Fibroblast of peridontal ligament (primary cell): Measurements from ENCODE around the gene NRCAM.
"Not testable (repeated sequence)": the region's sequence is repeated elsewhere in the genome, so short reads cannot be mapped to it uniquely, and the experiment has no call there.

Source experiments
- DNase-seq: peaks from one replicate; pipeline ENCODE4 v3.0.0-alpha.2; 2010; ENCODE audit errors: extremely low read depth

Gene NRCAM

GRCh38 chr7:108340856-108341411 is 115.3 kb downstream of the NRCAM start:
- DNase-seq = no peak

DNA sequence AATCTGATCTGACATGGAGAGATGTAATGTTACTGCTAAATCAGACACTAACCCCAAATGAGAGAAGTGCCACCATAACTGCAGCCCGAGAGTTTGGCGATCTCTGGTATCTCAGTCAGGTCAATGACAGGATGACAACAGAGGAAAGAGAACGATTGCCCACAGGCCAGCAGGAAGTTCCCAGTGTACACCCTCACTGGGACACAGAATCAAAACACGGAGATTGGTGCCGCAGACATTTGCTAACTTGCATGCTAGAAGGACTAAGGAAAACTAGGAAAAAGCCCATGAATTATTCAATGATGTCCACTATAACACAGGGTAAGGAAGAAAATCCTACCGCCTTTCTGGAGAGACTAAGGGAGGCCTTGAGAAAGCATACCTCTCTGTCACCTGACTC is 115.8 kb downstream of the NRCAM start:
- not testable (repeated sequence) for DNase-seq

- no peak for DNase-seq
Measured at GRCh38 chr7:108335269-108335918, 120.8 kb downstream of the NRCAM start.

DNA sequence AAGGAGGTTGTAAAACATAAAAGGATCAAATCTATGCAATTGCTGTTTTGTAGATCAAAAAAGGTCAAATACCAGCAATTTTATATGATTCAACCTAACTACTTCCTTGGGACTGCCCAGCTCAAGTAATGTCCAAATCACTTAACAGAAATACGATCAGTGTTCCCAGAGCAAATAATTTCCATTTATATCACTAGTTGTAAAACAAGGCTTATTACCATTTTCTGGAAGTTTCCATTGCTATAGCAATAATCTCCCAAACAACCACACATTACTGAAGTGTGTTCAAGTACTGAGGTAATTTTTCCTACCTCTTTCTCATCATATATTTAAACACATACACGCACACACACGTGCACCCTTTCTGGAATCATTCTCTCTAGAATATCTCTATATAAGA is 123.3 kb downstream of the NRCAM start:
- DNase-seq = no peak

GRCh38 chr7:108331971-108332370 is 124.3 kb downstream of the NRCAM start:
- no peak for DNase-seq

DNA sequence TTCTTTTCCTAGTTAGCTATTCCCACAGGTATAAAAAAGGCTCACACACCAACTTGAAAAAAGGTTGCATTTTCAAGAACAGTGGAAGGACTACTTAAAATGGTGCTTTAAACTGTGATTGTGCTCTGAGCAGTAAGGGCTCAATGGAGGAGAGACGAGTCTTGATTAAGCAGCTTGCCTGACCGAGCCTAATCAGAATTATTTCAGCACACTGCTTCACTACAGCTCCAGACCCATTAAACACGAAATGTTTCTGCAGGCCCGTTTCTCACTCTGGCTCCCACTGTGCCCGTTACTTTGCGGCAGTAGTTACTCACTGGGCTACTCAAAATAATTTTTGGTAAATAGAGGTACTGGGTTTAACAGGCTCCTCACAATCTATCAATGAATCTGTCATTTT is 126.0 kb downstream of the NRCAM start:
- no peak for DNase-seq

DNA sequence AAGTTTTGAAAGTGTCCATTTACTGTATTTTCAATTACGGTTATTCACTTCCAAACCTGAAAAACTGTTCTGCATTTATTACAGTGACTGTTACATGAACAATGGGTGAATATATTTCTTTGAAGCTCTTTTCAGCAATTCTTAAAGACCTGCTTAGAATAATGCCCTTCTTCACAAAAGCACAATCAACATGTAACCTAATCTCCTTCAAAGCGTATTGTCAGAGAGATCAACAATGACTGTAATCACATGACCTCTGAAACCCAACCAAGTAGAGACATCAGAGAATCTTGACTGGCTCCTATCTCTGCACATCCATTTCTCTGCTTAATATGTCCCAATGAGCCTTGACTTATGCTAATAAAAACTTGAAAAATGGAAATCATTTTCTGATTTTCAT is 126.7 kb downstream of the NRCAM start:
- no peak for DNase-seq

DNA sequence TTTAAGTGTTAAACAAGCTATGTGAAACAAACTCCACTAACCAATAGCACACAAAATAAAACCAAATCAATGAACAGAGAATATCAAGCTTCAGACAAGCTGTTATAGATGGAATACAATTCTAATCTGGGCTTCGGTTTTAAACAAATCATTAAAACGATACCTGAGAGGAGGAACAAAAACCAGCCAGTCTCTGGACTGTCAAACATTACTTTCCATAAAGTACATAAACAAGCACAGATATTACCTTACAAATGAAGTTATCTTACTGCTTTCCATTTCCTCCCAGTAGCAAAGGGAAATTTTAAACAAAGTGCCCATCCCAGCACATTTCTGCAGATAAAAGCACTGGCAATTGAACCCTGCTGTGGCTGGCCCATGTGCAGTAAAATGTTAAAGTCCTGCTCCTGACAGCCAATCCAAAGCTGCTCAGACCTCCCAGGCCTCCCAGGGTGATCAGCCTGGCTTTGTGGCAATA is 128.0 kb downstream of the NRCAM start:
- no peak for DNase-seq

DNA sequence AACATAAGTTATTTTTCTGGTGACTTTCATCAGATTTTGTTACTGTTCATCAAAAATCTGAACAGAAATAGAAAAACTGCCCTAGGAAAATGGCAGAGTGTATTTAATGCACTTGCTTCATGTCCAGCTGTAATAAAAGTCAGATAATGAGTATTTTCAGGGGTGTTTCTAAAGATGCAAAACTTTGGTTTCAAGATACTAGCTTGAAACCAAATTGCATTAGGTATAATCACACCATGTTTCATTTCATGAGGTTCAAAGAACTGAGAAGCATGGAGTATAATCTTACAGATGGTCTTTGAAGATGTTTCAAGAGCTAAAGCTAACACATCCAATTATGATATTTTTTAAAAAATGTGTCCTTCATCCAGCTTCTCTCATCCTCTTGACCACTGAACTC is 128.9 kb downstream of the NRCAM start:
- no peak for DNase-seq

DNA sequence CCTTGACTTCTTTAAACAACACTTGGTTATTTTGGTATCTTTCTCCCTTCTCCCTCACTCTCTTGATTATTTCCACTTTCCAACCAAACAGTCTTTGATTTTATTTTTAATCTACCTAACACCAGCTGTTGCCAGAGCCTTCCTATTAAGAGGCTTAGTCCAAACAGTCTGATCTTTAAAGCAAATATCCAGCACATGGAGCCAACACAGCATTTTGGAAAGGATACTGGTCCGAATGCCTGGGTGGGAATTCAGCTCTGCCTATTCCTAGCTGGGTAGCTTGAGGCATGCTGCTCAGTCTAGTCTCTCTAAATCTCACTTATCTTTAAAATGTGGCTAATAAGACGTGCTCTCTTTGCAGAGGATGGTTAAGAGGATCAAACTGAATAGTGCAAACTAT is 129.3 kb downstream of the NRCAM start:
- DNase-seq = no peak

DNA sequence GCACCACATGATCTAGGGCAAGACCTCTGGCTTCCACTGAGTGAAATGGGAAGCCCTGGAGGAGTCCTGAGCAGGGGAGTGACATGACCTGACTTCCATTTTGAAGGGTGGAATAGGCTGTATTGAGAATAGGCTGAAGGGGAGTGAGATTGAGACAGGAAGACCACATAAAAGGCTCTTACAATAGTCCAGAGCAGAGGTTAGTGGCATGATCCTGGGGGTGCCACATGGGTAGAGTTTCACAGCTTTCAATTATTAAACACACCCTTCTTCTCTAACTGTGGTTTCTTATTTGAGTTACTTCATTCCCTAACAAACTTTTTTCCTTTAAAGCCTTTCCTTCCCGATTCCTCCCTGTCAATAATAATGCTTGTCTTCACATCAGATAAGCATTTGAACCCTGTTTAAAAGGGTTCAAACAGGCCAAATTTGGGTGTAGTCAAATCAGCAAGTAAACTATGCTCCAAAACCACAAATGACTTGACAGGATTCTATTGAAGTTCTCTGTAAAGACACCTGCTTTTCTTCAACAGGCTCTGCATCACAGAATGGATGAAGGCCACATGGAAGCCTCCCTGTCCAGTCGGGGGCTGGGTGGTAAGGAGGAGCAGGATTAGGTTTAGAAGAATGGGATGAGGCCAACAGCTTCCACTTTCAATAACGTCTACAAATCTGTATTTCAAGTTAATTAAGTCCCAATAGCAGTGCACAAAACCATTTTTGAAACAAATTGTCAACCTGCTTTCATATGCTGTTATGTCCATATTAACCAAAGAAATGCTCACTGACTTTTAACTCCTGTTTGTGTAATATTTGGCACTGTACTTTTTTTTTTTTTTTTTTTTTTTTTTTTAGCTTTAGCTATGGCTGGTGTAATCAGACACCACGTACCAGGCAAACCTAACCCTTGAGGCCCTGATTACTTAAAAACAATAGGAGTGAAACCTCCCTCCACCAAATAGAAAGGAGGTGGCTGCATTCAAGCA is 131.9 kb downstream of the NRCAM start:
- no peak for DNase-seq

GRCh38 chr7:108322925-108323832 is 133.1 kb downstream of the NRCAM start:
- no peak for DNase-seq

DNA sequence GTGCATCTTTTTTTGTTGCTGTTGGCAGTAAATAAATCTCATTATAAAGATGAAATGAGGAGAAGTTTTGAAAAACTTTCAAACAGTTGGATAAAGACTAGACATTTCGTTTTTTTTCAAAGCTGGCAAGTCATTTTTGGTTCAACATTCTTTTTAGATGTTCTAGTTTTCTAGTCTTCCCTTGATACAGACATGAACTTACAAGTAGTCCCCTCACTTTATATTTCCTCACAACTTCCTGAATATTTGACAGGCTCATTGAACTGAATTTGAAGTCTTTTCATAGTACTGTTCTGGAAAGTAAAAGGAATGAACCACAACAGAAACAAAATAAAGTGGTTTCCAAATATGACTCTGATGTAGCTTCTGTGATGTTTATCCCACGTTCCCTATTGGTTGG is 134.2 kb downstream of the NRCAM start:
- DNase-seq = no peak

- DNase-seq = no peak
Measured at GRCh38 chr7:108321359-108321758, 134.9 kb downstream of the NRCAM start.

GRCh38 chr7:108316708-108317107 is 139.5 kb downstream of the NRCAM start:
- no peak for DNase-seq

DNA sequence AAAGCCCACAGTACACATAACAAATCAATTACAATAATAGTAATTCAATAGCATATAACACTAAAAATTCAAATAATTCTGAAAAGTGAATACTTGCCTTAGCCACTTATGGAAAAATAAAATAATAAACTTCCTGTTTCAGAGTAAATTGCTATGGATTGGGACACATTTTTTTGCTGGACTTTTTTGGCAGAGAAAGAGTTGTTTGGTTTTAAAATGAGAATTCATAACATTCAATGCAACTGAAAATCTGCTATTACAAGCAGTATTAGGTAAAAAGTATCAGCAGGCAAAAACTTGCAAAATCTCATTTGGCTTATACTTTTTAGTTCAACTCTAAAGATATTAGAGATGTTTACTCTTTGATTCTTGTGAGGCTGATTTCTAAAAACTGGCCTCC is 141.7 kb downstream of the NRCAM start:
- no peak for DNase-seq

GRCh38 chr7:108314049-108314448 is 142.2 kb downstream of the NRCAM start:
- no peak for DNase-seq

DNA sequence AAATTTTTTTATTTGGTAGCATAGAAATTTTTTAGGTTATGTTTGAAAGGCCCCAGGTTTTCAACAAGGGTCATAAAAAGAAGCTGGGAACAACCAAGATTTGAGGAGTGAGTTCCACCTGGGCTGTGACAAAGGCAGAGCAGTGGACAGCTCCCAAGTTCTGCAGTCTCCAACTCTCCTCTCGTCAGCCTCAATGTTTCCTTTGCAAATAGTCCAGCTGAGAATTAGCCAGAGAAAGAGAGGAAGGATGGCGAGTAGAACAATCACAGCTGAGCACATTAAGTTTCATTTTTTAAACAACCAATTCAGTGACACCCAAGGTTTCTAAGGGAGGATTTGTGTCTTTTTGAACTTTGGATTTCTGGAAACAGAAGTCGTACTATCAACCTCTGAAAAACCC is 143.2 kb downstream of the NRCAM start:
- DNase-seq = no peak

GRCh38 chr7:108311446-108312168 is 144.6 kb downstream of the NRCAM start:
- DNase-seq = peak; percentile 60

GRCh38 chr7:108310351-108310750 is 145.9 kb downstream of the NRCAM start:
- DNase-seq = peak; percentile 54

GRCh38 chr7:108308903-108309302 is 147.3 kb downstream of the NRCAM start:
- DNase-seq = no peak
